Measurements from ENCODE around the gene SF3B5. TPM values are rescaled to one million over a fixed set of nuclear protein-coding genes. Genes with fewer than 3 reads are reported as not detected.

The SF3B5 gene
- total RNA-seq, 1 donor from 2014 or later: 112 TPM

DNA sequence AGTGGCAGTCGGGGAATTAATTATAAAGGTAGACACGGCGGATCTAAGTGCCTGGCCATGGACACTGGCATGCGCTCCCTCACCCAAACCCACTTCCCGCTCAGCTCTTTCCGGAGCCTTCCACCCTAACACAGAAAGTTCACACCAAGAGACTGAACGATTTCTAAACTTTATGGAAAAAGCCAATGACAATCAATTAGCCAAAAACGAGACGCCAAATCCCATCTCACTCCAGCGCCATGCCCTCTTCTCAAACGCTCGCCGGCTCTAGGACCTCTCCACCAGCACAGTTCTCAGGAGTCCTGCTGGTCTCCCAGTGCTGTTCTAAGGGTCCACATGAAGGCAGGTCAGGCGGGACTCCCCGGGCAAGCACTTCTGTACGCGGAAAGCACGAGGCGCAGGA lies 641 bp downstream of the SF3B5 start:
- intact Hi-C loops (cut with DNase I): no loop called here
- H3K4me3 ChIP-seq: peak overlapping the region; percentile 75
- ATAC-seq (peak; percentile 0 to 19), DNase-seq (no peak)
- TF ChIP-seq, protein P1, sequence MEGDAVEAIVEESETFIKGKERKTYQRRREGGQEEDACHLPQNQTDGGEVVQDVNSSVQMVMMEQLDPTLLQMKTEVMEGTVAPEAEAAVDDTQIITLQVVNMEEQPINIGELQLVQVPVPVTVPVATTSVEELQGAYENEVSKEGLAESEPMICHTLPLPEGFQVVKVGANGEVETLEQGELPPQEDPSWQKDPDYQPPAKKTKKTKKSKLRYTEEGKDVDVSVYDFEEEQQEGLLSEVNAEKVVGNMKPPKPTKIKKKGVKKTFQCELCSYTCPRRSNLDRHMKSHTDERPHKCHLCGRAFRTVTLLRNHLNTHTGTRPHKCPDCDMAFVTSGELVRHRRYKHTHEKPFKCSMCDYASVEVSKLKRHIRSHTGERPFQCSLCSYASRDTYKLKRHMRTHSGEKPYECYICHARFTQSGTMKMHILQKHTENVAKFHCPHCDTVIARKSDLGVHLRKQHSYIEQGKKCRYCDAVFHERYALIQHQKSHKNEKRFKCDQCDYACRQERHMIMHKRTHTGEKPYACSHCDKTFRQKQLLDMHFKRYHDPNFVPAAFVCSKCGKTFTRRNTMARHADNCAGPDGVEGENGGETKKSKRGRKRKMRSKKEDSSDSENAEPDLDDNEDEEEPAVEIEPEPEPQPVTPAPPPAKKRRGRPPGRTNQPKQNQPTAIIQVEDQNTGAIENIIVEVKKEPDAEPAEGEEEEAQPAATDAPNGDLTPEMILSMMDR (IDR thresholded peaks at IDR 0.05): no peak
- peaks cover 22% of the 10 kb centered on the region for H3K4me1 ChIP-seq
- no peaks in the 10 kb centered on the region for H3K36me3 ChIP-seq
- H3K27ac ChIP-seq: peak overlapping the region; percentile 86
- H3K9me3 ChIP-seq: no peaks in the 10 kb centered on the region
- H3K27me3 ChIP-seq (ENCODE audit: low read depth): no peaks in the 10 kb centered on the region

GRCh38 chr6:144093658-144094057 lies 1.7 kb downstream of the SF3B5 start:
- no peak overlapping the region for H3K27ac ChIP-seq
- peaks cover 22% of the 10 kb centered on the region for H3K4me1 ChIP-seq
- H3K36me3 ChIP-seq: no peaks in the 10 kb centered on the region
- no peak overlapping the region for H3K4me3 ChIP-seq
- no peaks in the 10 kb centered on the region for H3K27me3 ChIP-seq (ENCODE audit: low read depth)
- TF ChIP-seq, protein P1 (IDR thresholded peaks at IDR 0.05): no peak
- ATAC-seq (no peak), DNase-seq (no peak)
- H3K9me3 ChIP-seq: no peaks in the 10 kb centered on the region
- intact Hi-C loops (cut with DNase I): no loop called here

GRCh38 chr6:144093236-144093635 lies 2.1 kb downstream of the SF3B5 start:
- Histone ChIP-seq H3K4me1 (peaks cover 22% of the 10 kb centered on the region), H3K9me3 (no peaks in the 10 kb centered on the region), H3K27me3 (ENCODE audit: low read depth) (no peaks in the 10 kb centered on the region), H3K36me3 (no peaks in the 10 kb centered on the region), H3K4me3 (no peak overlapping the region), H3K27ac (no peak overlapping the region)
- ATAC-seq: no peak
- TF ChIP-seq, protein P1 (IDR thresholded peaks at IDR 0.05): no peak
- DNase-seq: no peak
- intact Hi-C loops (cut with DNase I): no loop called here

GRCh38 chr6:144090384-144090783 lies 5.0 kb downstream of the SF3B5 start:
- H3K27ac ChIP-seq: no peak overlapping the region
- no peaks in the 10 kb centered on the region for H3K36me3 ChIP-seq
- H3K9me3 ChIP-seq: no peaks in the 10 kb centered on the region
- no peak overlapping the region for H3K4me3 ChIP-seq
- DNase-seq (no peak), ATAC-seq (no peak)
- TF ChIP-seq, protein P1 (IDR thresholded peaks at IDR 0.05): no peak
- no peaks in the 10 kb centered on the region for H3K27me3 ChIP-seq (ENCODE audit: low read depth)
- intact Hi-C loops (cut with DNase I): no loop called here
- peaks cover 17% of the 10 kb centered on the region for H3K4me1 ChIP-seq

DNA sequence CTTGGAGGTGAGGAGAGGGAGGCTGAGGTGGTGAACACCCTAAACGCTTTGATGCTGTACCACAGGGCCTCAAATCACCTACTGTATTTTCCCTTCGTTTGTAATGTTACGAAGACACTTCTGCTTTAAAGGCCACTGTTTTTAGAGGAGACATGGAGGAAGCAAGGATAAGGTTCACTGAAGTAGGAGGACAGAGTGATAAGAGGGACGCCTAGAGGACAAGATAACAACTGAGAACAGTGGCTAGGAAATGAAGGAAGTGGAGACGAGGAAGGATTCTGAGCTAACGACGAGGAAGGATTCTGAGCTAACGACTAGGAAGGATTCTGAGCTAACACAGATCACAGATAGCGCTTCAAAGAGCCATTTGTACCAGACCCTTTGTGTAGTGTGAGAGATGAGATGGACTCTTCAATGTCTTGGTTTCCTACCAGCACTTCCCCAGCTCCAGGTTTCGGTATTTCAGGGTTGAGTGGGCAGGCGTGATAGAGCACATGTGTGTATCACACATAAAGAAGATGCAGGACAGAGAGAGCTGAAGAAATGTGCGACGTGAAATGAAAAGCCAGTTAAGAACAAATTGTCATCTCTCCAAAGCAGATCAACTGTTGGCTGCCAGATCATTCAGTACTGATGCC lies 7.5 kb downstream of the SF3B5 start:
- H3K9me3 ChIP-seq: no peaks in the 10 kb centered on the region
- no peaks in the 10 kb centered on the region for H3K4me1 ChIP-seq
- no peak overlapping the region for H3K4me3 ChIP-seq
- H3K27ac ChIP-seq: no peak overlapping the region
- intact Hi-C loops (cut with DNase I): no loop called here
- peak in 1 of 2 donors; percentile 15 for ATAC-seq
- H3K36me3 ChIP-seq: no peaks in the 10 kb centered on the region
- no peak for DNase-seq
- no peaks in the 10 kb centered on the region for H3K27me3 ChIP-seq (ENCODE audit: low read depth)
- TF ChIP-seq, protein P1 (IDR thresholded peaks at IDR 0.05): no peak
